Cerebellar cortex (tissue), 1 donor: ENCODE measurements around the gene LMAN2L.
"Not testable (repeated sequence)": the region's sequence is repeated elsewhere in the genome, so short reads cannot be mapped to it uniquely, and the experiment has no call there.

Experiments used
- DNase-seq: peaks from one replicate; pipeline ENCODE4 v3.0.0-alpha.2; 2015; ENCODE audit warnings: low spot score

Gene LMAN2L

GRCh38 chr2:96687711-96688640, 51.9 kb downstream of the LMAN2L start:
- no peak for DNase-seq

DNA sequence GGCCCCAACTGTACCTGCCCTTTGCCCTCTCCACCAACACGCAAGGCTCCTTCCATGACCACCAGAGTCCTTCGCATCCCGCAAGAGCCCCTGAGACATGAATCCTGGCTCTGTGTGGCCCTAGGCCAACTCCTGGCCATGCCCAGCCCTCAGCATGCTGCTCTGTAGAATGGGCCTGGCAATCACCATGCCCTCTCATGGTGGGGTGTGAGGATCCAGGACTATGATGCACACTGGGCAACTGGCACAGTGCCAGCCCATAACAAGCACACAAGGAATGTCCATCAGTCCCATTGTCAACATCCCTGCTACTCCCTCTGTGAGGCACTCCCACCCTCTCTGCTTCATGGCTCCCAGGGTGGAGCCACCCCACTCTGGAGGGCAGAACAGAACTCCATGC, 52.6 kb downstream of the LMAN2L start:
- DNase-seq, result no peak

DNA sequence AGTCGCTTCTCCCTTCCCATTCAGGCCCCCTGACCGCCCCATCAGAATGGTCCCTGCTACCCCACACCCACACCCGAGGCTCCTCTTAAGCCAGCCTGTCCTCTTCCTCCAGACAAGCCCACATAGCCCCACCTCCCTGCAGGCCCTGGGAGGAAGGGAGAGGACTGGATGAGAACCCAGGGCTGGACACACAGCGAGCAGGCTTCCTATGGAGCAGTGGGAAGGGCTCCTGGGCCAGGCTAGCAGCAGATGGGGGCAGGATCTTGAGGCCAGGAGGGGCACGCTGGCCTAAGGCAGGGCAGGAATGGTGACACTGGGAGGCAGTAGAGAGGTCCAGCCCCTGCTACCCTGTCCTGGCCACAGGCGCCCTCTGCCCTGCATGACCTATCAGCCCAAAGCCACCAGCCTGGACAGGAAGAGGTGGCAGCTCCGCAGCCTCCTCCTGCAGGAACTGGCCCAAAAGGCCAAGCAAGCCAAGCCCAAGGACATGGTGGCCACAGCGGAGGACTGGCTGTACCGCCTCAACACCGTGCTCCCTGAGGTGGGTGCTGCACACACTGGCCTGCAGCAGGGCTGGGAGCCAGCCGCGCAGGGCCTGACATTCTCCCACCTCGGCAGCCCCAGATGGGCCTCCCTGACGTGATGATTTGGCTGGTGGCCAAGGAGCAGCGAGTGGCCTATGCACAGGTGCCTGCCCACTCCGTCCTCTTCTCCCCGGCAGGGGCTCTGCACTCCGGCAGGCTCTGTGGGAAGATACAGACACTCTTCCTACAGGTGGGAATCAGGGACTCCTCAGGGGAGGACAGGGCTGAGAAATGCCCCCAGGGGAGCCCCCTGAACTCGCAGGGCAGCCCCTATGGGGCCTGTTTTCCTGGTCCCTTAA, 54.0 kb downstream of the LMAN2L start:
- peak; percentile 50 for DNase-seq

GRCh38 chr2:96684883-96685576, 54.8 kb downstream of the LMAN2L start:
- no peak for DNase-seq

DNA sequence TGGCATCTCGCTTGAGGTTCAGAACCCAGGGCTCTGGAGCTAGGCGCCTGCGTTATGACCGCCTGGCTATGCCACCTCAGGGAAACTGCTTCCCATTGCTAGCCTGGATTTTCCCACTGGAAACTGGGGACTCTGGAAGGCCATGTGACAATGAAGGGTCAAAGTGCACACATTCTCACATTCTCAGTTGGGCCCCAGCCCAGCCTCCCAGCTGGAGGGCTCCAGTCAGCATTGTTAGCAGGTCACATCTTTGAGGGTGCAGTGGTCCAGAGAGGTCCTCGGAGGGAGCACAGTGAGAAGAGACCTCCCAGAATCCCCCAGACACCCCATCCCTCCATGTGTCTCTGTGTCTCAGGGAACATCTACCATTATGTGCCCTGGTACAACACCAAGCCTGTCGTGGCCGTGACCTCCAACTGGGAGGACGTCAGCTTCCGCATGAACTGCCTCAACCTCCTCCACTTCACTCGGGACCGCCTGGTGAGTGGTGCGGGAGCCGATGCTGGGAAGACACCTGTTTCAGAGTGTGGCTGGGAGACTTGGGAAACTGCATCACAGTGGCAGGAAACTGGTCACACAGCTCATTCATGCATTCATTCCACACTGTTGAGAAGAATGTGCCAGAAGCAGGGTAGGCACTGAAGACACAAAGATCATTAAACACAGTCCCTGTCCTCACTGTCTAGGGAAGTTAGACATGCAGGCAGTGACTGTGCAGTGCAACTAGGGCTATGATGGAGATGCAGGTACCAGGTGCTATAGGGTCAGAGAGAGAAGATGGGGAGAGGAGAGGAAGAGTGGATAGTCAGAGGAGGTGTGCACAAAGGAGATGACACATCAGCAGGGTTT, 55.7 kb downstream of the LMAN2L start:
- no peak for DNase-seq

GRCh38 chr2:96683307-96683706, 56.6 kb downstream of the LMAN2L start:
- DNase-seq, result no peak

- DNase-seq, result no peak
Observed at GRCh38 chr2:96681540-96681939, 58.3 kb downstream of the LMAN2L start.

DNA sequence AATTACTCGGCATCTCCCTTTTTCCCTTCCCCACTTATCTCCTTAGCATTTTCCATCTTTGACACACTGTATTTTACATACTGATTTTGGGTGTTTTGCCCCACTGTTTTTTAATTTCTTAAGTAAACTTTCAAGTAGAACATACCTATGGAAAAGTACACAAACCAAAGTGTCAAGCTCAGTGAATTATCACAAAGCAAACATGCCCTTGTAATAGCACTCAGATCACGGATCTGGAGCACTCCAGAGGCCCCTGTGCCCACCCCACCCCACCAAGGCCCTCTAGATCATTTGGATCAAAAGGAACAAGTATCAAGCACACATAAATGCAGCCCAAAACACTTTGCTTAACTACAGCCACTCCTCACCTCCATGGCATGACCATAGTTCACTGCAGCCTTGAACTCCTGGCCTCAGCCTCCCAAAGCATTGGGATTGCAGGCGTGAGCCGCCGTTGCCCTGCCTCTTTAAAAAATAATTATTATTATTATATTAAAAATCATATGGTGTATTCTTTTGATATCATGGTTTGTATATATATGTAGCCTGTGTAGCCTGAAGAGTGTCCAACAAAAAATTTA, 59.2 kb downstream of the LMAN2L start:
- DNase-seq, result no peak

DNA sequence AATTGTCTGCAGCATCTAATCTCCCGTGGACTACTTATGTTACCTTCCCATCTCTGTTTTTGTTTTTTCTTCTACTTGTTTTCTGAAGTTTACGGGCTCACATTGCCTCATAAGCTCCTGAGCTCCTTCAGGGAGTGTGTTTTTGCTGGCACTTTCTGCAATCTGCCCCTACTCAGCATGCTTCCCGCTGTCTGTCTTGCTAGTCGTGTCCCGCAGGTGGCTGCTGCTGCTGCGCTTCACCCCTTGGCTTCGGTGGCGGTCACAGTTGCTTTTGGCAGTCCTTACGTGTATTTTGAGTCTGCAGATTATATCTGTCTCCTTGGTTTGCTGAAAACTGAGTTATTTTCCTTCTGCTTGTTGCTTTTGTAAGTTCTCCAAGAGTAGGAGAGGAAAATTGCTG, 60.0 kb downstream of the LMAN2L start:
- DNase-seq, result no peak

DNA sequence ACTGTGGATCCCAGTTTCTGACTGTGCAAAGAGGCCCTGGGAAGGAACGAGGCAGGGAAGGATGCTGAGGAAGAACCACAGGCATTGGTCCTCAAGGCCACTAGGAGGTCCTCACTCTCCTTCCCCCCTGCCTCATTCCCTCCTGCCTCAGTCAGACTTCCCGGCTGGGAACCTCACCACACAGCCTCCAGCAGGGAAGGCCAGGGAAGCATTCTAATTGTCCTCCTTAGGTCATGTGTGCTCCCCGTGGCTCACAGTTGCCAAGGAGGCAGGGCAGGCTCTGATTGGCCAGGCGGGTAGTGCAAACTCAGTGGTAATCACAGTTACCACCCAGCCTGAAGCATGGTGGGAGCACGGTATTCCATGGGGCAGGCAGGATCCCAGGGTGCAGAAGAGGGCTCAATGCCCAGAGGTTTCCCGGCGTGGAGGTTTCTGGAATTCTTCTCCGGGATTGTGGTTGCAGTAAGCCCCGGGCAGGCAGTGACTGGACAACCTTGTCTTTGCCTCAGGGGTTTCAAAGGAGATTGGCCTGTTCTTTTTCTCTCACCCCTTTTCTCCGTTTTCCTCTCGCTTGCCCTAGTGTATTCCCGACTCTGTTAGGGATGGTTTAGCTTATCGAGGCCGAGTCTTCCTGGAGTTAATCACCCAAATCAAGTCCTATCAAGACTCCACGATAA, 70.2 kb downstream of the LMAN2L start:
- no peak for DNase-seq

GRCh38 chr2:96668771-96669170, 71.1 kb downstream of the LMAN2L start:
- no peak for DNase-seq

- DNase-seq, result not testable (repeated sequence)
Observed at GRCh38 chr2:96665717-96666116, 74.1 kb downstream of the LMAN2L start.

- no peak for DNase-seq
Observed at GRCh38 chr2:96665083-96665569, 74.7 kb downstream of the LMAN2L start.

GRCh38 chr2:96664366-96664925, 75.4 kb downstream of the LMAN2L start:
- no peak for DNase-seq

GRCh38 chr2:96663829-96664228, 76.0 kb downstream of the LMAN2L start:
- no peak for DNase-seq

DNA sequence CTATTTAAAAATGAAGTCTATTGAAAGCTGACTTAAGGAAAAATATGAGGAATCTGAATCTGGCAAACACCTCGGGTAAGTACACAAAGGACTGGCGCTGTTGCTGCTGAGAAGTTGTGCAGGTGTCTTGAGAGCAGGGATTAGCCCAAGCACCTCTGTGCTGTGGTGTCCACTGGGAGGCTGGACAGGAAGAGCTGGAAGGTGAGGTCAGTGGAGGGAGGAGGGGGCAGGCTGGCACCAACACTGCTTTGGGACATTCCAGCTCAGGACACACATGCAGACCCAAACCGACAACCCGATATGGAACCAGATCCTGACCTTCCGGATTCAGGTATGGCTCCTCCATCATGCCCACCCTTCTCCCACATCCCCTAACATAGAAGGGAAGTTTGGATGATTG, 76.7 kb downstream of the LMAN2L start:
- DNase-seq, result no peak

DNA sequence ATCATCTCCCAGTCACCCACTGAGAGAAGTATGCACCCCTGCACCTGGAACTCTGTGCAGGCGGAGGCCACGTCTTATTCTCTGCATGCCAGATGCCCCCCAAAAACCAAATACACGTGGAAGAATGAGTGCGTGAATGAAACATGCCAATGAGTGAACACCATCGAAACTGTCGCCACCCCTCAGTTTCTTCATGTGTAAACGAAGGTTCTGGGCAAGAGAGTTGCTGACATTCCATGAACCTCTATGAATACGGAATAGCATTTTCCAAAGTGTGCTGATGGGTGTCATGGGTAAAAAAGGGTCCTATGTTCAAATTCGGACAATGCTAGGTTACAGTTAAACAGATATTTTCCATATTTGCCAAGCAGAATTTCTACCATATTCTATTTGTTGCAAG, 77.5 kb downstream of the LMAN2L start:
- no peak for DNase-seq

DNA sequence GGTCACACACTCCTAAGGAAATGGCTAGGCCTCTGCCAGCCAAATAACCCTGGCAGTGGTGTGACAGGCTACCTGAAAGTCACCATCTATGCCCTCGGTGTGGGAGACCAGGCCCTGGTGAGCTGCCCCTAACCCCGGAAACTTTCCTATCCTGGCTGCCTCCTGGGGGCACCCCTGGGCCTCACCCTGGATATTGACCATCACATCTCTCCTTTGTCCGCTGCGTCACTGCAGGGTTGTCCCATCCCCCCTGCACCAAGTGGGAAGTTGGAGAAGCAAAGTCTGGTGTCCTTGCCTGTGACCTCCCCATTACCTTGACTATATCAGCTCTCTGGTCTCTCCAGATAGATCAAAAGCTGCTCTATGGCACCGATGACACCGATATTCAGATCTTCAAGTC, 78.5 kb downstream of the LMAN2L start:
- DNase-seq, result no peak

DNA sequence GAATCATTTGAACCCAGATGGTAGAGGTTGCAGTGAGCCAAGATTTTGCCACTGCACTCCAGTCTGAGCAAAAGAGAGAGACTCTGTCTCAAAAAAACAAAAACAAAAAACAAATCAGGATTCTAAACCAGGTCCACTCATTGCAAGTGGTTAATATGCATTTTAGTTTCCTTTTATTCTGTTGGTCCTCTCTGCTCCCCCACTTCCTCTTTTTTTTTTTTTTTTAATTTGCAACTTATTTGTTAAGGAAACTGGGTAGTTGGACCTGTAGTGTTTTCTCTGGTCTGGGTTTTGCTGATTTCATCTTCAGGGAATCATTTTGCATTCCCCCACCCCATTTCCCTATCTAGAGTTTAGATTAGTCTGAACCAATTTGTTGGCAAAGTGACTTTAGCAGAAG, 83.3 kb downstream of the LMAN2L start:
- DNase-seq, result no peak
